HepG2 (cell line): ENCODE data around the gene ALCAM. TPM values are rescaled to one million over a fixed set of nuclear protein-coding genes. Genes with fewer than 3 reads are reported as not detected.

Source experiments
- ATAC-seq: fragments of 200-7000 bp; cut with Tn5 transposase; 3 replicates; pipeline ENCODE4 v1.9.1; 2020; ENCODE audit warnings: mild to moderate bottlenecking, moderate library complexity
- BruUV-seq: library from RNA; stranded (reverse); fragments of 400-500 nt; replicated peaks from 2 replicates; lab custom pipeline; 2021; lab: Mats Ljungman, UMichigan
- CTCF ChIA-PET: fragments of 300-600 bp; formaldehyde crosslinking; extraction: SDS; loops from one replicate; lab custom pipeline; 2021; ENCODE audit warnings: low total read pairs, inconsistent platforms, low intra/inter-chr PET ratio; lab: Yijun Ruan, JAX
- POLR2A ChIA-PET: fragments of 350-600 bp; sonication (Branson Sonifier 250); formaldehyde crosslinking; loops from one replicate; lab custom pipeline; 2020; ENCODE audit warnings: antibody characterized with exemption, inconsistent platforms; lab: Yijun Ruan, JAX
- DNase-seq: peaks from one replicate; pipeline ENCODE4 v3.0.0-alpha.2; 2015; ENCODE audit warnings: low spot score
- FAIRE-seq: peaks from 3 replicates; lab custom pipeline; 2011; peaks lifted over from hg19 to GRCh38; lab: Jason Lieb, UNC
- H2AFZ ChIP-seq: one replicate; pipeline ENCODE4 v1.6.1; 2011; ENCODE audit warnings: low read length, inconsistent platforms
- H3K27ac ChIP-seq: fragments of 300-600 bp; 3 replicates; pipeline ENCODE4 v1.8.0; 2011; ENCODE audit warnings: mixed run types, mild to moderate bottlenecking, mixed read lengths, low read length, inconsistent platforms; ENCODE audit not compliant: insufficient read depth; ENCODE audit errors: extremely low read length
- H3K27me3 ChIP-seq, 2 experiments: fragments of 200-600 bp in 1 of 2; 2 replicates in 1 of 2; 3 replicates in 1 of 2; pipeline versions ENCODE4 v1.6.0 to v1.8.0; 2011; ENCODE audit warnings: low read length in 2 of 2, mild to moderate bottlenecking in 2 of 2, moderate library complexity in 2 of 2, inconsistent platforms in 1 of 2; ENCODE audit not compliant: insufficient read depth in 2 of 2, control insufficient read depth in 1 of 2
- H3K36me3 ChIP-seq, 2 experiments: fragments of 200-600 bp in 1 of 2; replicated peaks in 1 of 2; 2 replicates in 1 of 2; 3 replicates in 1 of 2; pipeline versions ENCODE4 v1.5.1 to v1.8.0; 2011; ENCODE audit warnings: low read length in 2 of 2, inconsistent platforms in 1 of 2; ENCODE audit not compliant: insufficient read depth in 2 of 2, control insufficient read depth in 1 of 2
- H3K4me1 ChIP-seq: 2 replicates; pipeline ENCODE4 v1.5.1; 2012; ENCODE audit warnings: low read length, inconsistent platforms; ENCODE audit not compliant: insufficient read depth
- H3K4me2 ChIP-seq: 2 replicates; pipeline ENCODE4 v1.6.0; 2011; ENCODE audit warnings: low read depth, low read length, inconsistent platforms
- H3K4me3 ChIP-seq, 3 experiments: fragments of 200-600 bp in 1 of 3; sonication (generic), shearing (Covaris generic) in 1 of 3; replicated peaks in 1 of 3; 2 replicates each; pipeline ENCODE4 v1.5.1; 2011 to 2016; ENCODE audit warnings: low read length in 3 of 3, inconsistent platforms in 2 of 3, low read depth in 2 of 3, mild to moderate bottlenecking in 2 of 3, control low read depth in 1 of 3, mixed read lengths in 1 of 3; ENCODE audit not compliant: insufficient read depth in 1 of 3
- H3K79me2 ChIP-seq: one replicate; pipeline ENCODE4 v1.6.1; 2011; ENCODE audit warnings: low read length, inconsistent platforms; ENCODE audit not compliant: insufficient read depth
- H3K9ac ChIP-seq: 2 replicates; pipeline ENCODE4 v1.6.0; 2011; ENCODE audit warnings: mild to moderate bottlenecking, low read depth, low read length, inconsistent platforms; ENCODE audit not compliant: insufficient read depth
- H3K9me3 ChIP-seq: 2 replicates; pipeline ENCODE4 v1.5.1; 2012; ENCODE audit warnings: mild to moderate bottlenecking, low read length
- H4K20me1 ChIP-seq: 2 replicates; pipeline ENCODE4 v1.6.0; 2011; ENCODE audit warnings: inconsistent platforms, mild to moderate bottlenecking, low read length, moderate library complexity; ENCODE audit not compliant: insufficient read depth
- DR1 ChIP-seq: sonication (generic); formaldehyde crosslinking; IDR thresholded peaks from 2 replicates; pipeline ENCODE4 v1.8.0; 2021; ENCODE audit warnings: mild to moderate bottlenecking, missing genetic modification reagents, inconsistent platforms
- ETS1 ChIP-seq: sonication (generic); formaldehyde crosslinking; IDR thresholded peaks from 2 replicates; pipeline ENCODE4 v1.4.0; 2020; ENCODE audit warnings: missing genetic modification reagents
- MIER3 ChIP-seq: IDR thresholded peaks from 2 replicates; pipeline ENCODE4 v1.6.1; 2016; ENCODE audit warnings: missing compliant biosample characterization, borderline replicate concordance
- MXD3 ChIP-seq: IDR thresholded peaks from 2 replicates; pipeline ENCODE4 v1.6.1; 2016; ENCODE audit warnings: mild to moderate bottlenecking, missing biosample characterization, missing genetic modification reagents
- MXD4 ChIP-seq: IDR thresholded peaks from 2 replicates; pipeline ENCODE4 v1.6.1; 2016; ENCODE audit warnings: mild to moderate bottlenecking, missing biosample characterization, missing genetic modification reagents
- NKX3-1 ChIP-seq: sonication (generic); formaldehyde crosslinking; IDR thresholded peaks from 2 replicates; pipeline ENCODE4 v1.5.0; 2020; ENCODE audit warnings: missing genetic modification reagents
- ZC3H4 ChIP-seq: sonication (generic); formaldehyde crosslinking; IDR thresholded peaks from 2 replicates; pipeline ENCODE4 v1.4.0; 2020; ENCODE audit warnings: missing genetic modification reagents, borderline replicate concordance
- ZNF230 ChIP-seq: sonication (generic); formaldehyde crosslinking; IDR thresholded peaks from 2 replicates; pipeline ENCODE4 v1.4.0; 2020; ENCODE audit warnings: mild to moderate bottlenecking, missing genetic modification reagents
- ZNF343 ChIP-seq: sonication (generic); formaldehyde crosslinking; IDR thresholded peaks from 2 replicates; pipeline ENCODE4 v1.4.0; 2020; ENCODE audit warnings: mild to moderate bottlenecking, missing genetic modification reagents
- ZNF772 ChIP-seq: sonication (generic); formaldehyde crosslinking; IDR thresholded peaks from 2 replicates; pipeline ENCODE4 v1.5.0; 2020; ENCODE audit warnings: mild to moderate bottlenecking, missing genetic modification reagents
- WGBS: methylation state at CpG from one replicate; pipeline ENCODE4 v1.1.6; 2017; ENCODE audit warnings: low lambda C conversion rate; 5-methylcytosine and 5-hydroxymethylcytosine counted together
- in situ Hi-C: cut with HindIII; loops from 2 replicates; pipeline ENCODE4 v1.10.0; 2017; ENCODE audit warnings: low pct_unique_long_range_greater_than_20kb; ENCODE audit not compliant: extremely low pct_ligation_motif_present
- intact Hi-C: fragments of 100-400 bp; cut with micrococcal nuclease; formaldehyde crosslinking; loops from one replicate; pipeline ENCODE4 v1.10.0; 2022; ENCODE audit not compliant: unreplicated experiment
- polyA plus RNA-seq, 8 experiments: library from polyadenylated mRNA; depleted of rRNA in 3 of 8; stranded (reverse) in 7 of 8; unstranded in 1 of 8; fragments of >200 nt; fragmentation: Illumina TruSeq in 4 of 8; extraction: Trizol in 4 of 8; gene quantifications; 2 replicates each; pipeline versions ENCODE4 v1.2.1 to v1.2.3, GENCODE V29; 2011 to 2016; ENCODE audit warnings: low read depth in 4 of 8, missing spikeins in 1 of 8, mixed read lengths in 1 of 8; ENCODE audit not compliant: insufficient read depth in 1 of 8
- total RNA-seq, 5 experiments: library from RNA; depleted of rRNA; stranded (reverse); fragments of >200 nt; fragmentation: Illumina TruSeq; extraction: Trizol; gene quantifications; 2 replicates each; pipeline ENCODE4 v1.2.3, GENCODE V29; 2016; ENCODE audit warnings: low read depth in 1 of 5

Gene ALCAM
- total and polyA plus RNA-seq, 2 of the 13 experiments (the other 11 are each of a cell fraction or from before 2014, with no cell fraction given) = 26.0 to 33.1 TPM

GRCh38 chr3:105413343-105413887, 46.7 kb downstream of the ALCAM start:
- H3K4me1 ChIP-seq = no peaks in the 10 kb centered on the region
- no peaks in the 10 kb centered on the region for H3K27me3 ChIP-seq
- no peaks in the 10 kb centered on the region for H3K36me3 ChIP-seq
- in situ Hi-C loops (no loop called here), intact Hi-C loops (no loop called here)
- no peak for FAIRE-seq
- POLR2A ChIA-PET = no interaction called here
- ATAC-seq = no peak
- no peak overlapping the region for H3K9ac ChIP-seq
- no TSS peak for BruUV-seq
- DNase-seq = no peak
- H2AFZ ChIP-seq = no peak overlapping the region
- H3K9me3 ChIP-seq = no peaks in the 10 kb centered on the region
- H4K20me1 ChIP-seq = no peaks in the 10 kb centered on the region
- CTCF ChIA-PET = no interaction called here
- peaks cover 2% of the 10 kb centered on the region for H3K79me2 ChIP-seq
- TF ChIP-seq MIER3 (no peak), ZNF772 (CRISPR knock-in tag) (no peak), MXD4 (no peak), ZNF230 (CRISPR knock-in tag) (no peak), DR1 (no peak), ZC3H4 (CRISPR knock-in tag) (no peak), NKX3-1 (CRISPR knock-in tag) (no peak), MXD3 (CRISPR knock-in tag) (no peak), ZNF343 (CRISPR knock-in tag) (no peak), ETS1 (no peak)
- TF ChIP-seq, all 625 proteins: peak for 0
- Histone ChIP-seq H3K4me2 (no peak overlapping the region), H3K27ac (no peak overlapping the region), H3K4me3 (no peak overlapping the region)
- 91% methylated on average over 1 of the region's 1 CpG for WGBS
